T-helper 1 cell treated with Interleukin-12 subunit alpha and Interleukin-12 subunit beta and Interleukin-4 antibody, amounts not matched to agents 30 μg/mL and 1 μg/mL, for 36 hours (primary cell): ENCODE data around the gene THEM5.
A peak's percentile ranks its signal among the peaks of the same experiment; 100 is the strongest.

Experiments used
- H3K27ac Mint-ChIP-seq: one replicate; pipeline ENCODE4 v1.8.0; 2021; ENCODE audit warnings: mild to moderate bottlenecking, mixed read lengths
- H3K27me3 Mint-ChIP-seq: one replicate; pipeline ENCODE4 v1.8.0; 2021; ENCODE audit warnings: low read depth, mixed read lengths
- H3K36me3 Mint-ChIP-seq: one replicate; pipeline ENCODE4 v1.8.0; 2021; ENCODE audit warnings: low read depth, mixed read lengths
- H3K4me1 Mint-ChIP-seq: one replicate; pipeline ENCODE4 v1.8.0; 2021; ENCODE audit warnings: low read depth, mixed read lengths
- H3K4me3 Mint-ChIP-seq: one replicate; pipeline ENCODE4 v1.8.0; 2021; ENCODE audit warnings: mild to moderate bottlenecking, moderate library complexity, mixed read lengths
- H3K9me3 Mint-ChIP-seq: one replicate; pipeline ENCODE4 v1.8.0; 2021; ENCODE audit warnings: mixed read lengths

The THEM5 gene

GRCh38 chr1:151828921-151829320 lies 24.6 kb downstream of the THEM5 start:
- peak overlapping the region; percentile 91 for H3K27ac Mint-ChIP-seq
- H3K36me3 Mint-ChIP-seq: no peaks in the 10 kb centered on the region
- peak overlapping the region; percentile 75 for H3K4me3 Mint-ChIP-seq
- peaks cover 50% of the 10 kb centered on the region for H3K4me1 Mint-ChIP-seq
- no peaks in the 10 kb centered on the region for H3K27me3 Mint-ChIP-seq
- H3K9me3 Mint-ChIP-seq: no peaks in the 10 kb centered on the region

- Mint-ChIP-seq H3K27ac (peak overlapping the region; percentile 76), H3K9me3 (no peaks in the 10 kb centered on the region), H3K4me3 (peak overlapping the region; percentile 66), H3K4me1 (peaks cover 45% of the 10 kb centered on the region), H3K27me3 (no peaks in the 10 kb centered on the region), H3K36me3 (no peaks in the 10 kb centered on the region)
Observed at GRCh38 chr1:151827853-151828252, 25.7 kb downstream of the THEM5 start.

- Mint-ChIP-seq H3K36me3 (no peaks in the 10 kb centered on the region), H3K27ac (peak overlapping the region; percentile 22), H3K27me3 (no peaks in the 10 kb centered on the region), H3K4me1 (peaks cover 49% of the 10 kb centered on the region), H3K4me3 (no peak overlapping the region), H3K9me3 (no peaks in the 10 kb centered on the region)
Observed at GRCh38 chr1:151825751-151826660, 27.5 kb downstream of the THEM5 start.

- Mint-ChIP-seq H3K36me3 (no peaks in the 10 kb centered on the region), H3K9me3 (no peaks in the 10 kb centered on the region), H3K4me1 (peaks cover 49% of the 10 kb centered on the region), H3K27ac (no peak overlapping the region), H3K27me3 (no peaks in the 10 kb centered on the region), H3K4me3 (no peak overlapping the region)
Observed at GRCh38 chr1:151825204-151825603, 28.3 kb downstream of the THEM5 start.

GRCh38 chr1:151823175-151823574 lies 30.3 kb downstream of the THEM5 start:
- H3K4me1 Mint-ChIP-seq: peaks cover 39% of the 10 kb centered on the region
- no peaks in the 10 kb centered on the region for H3K36me3 Mint-ChIP-seq
- H3K27me3 Mint-ChIP-seq: no peaks in the 10 kb centered on the region
- H3K9me3 Mint-ChIP-seq: no peaks in the 10 kb centered on the region
- no peak overlapping the region for H3K27ac Mint-ChIP-seq
- no peak overlapping the region for H3K4me3 Mint-ChIP-seq

- H3K4me3 Mint-ChIP-seq: no peak overlapping the region
- peaks cover 40% of the 10 kb centered on the region for H3K4me1 Mint-ChIP-seq
Observed at GRCh38 chr1:151822404-151822803, 31.1 kb downstream of the THEM5 start.

GRCh38 chr1:151820940-151821339 lies 32.6 kb downstream of the THEM5 start:
- Mint-ChIP-seq H3K4me1 (peaks cover 44% of the 10 kb centered on the region), H3K27me3 (no peaks in the 10 kb centered on the region), H3K27ac (peak overlapping the region; percentile 56), H3K4me3 (no peak overlapping the region), H3K36me3 (no peaks in the 10 kb centered on the region), H3K9me3 (no peaks in the 10 kb centered on the region)

More at GRCh38 chr1:151822404-151822803, 31.1 kb downstream of the THEM5 start:
- H3K27me3 Mint-ChIP-seq: no peaks in the 10 kb centered on the region
- H3K36me3 Mint-ChIP-seq: no peaks in the 10 kb centered on the region
- H3K27ac Mint-ChIP-seq: peak overlapping the region; percentile 39
- H3K9me3 Mint-ChIP-seq: no peaks in the 10 kb centered on the region

- Mint-ChIP-seq H3K4me1 (peaks cover 45% of the 10 kb centered on the region), H3K36me3 (no peaks in the 10 kb centered on the region), H3K9me3 (no peaks in the 10 kb centered on the region), H3K4me3 (no peak overlapping the region), H3K27ac (peak overlapping the region; percentile 56), H3K27me3 (no peaks in the 10 kb centered on the region)
Observed at GRCh38 chr1:151819976-151820623, 33.4 kb downstream of the THEM5 start.

GRCh38 chr1:151819227-151819835 lies 34.2 kb downstream of the THEM5 start:
- Mint-ChIP-seq H3K9me3 (no peaks in the 10 kb centered on the region), H3K36me3 (no peaks in the 10 kb centered on the region), H3K4me1 (peaks cover 45% of the 10 kb centered on the region), H3K27ac (peak overlapping the region; percentile 61), H3K27me3 (no peaks in the 10 kb centered on the region), H3K4me3 (no peak overlapping the region)

- Mint-ChIP-seq H3K4me1 (peaks cover 39% of the 10 kb centered on the region), H3K9me3 (no peaks in the 10 kb centered on the region), H3K27ac (no peak overlapping the region), H3K4me3 (no peak overlapping the region), H3K27me3 (no peaks in the 10 kb centered on the region), H3K36me3 (no peaks in the 10 kb centered on the region)
Observed at GRCh38 chr1:151817353-151817730, 36.2 kb downstream of the THEM5 start.

- H3K4me1 Mint-ChIP-seq: peaks cover 36% of the 10 kb centered on the region
- H3K27ac Mint-ChIP-seq: no peak overlapping the region
- no peak overlapping the region for H3K4me3 Mint-ChIP-seq
Observed at GRCh38 chr1:151816548-151817352, 36.8 kb downstream of the THEM5 start.

GRCh38 chr1:151815716-151816327 lies 37.7 kb downstream of the THEM5 start:
- Mint-ChIP-seq H3K4me1 (peaks cover 29% of the 10 kb centered on the region), H3K36me3 (no peaks in the 10 kb centered on the region), H3K27me3 (no peaks in the 10 kb centered on the region), H3K9me3 (no peaks in the 10 kb centered on the region), H3K4me3 (peak overlapping the region; percentile 28), H3K27ac (peak overlapping the region; percentile 67)

More at GRCh38 chr1:151816548-151817352, 36.8 kb downstream of the THEM5 start:
- Mint-ChIP-seq H3K36me3 (no peaks in the 10 kb centered on the region), H3K27me3 (no peaks in the 10 kb centered on the region), H3K9me3 (no peaks in the 10 kb centered on the region)

- Mint-ChIP-seq H3K36me3 (no peaks in the 10 kb centered on the region), H3K4me1 (peaks cover 24% of the 10 kb centered on the region), H3K27me3 (no peaks in the 10 kb centered on the region), H3K27ac (no peak overlapping the region), H3K9me3 (no peaks in the 10 kb centered on the region), H3K4me3 (no peak overlapping the region)
Observed at GRCh38 chr1:151814971-151815545, 38.5 kb downstream of the THEM5 start.
